ENCODE measurements around the gene CFDP1.

DNA sequence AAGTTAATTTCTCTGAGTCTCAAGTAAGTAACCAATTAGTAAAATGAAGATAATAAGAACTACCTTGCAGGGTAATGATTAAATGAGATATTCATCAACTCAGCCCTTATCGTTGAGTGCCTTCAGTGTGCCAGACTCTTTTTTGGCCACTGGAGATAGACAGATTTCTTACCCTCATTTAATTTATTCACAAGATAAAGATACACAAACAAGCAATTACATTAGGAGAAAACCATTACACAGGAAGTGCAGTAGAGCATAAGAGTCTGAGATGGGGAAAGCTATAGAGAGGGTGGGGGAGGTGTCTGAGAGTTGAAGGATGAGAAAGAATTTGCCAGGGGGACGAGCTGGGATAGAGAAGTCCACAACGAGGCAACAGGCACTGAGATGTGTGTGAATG, 109.4 kb downstream of the CFDP1 start:
- TF ChIP-seq EZH2phosphoT487 (IDR thresholded peaks at IDR 0.05; ENCODE audit: low read depth, severe bottlenecking, unreplicated experiment): no peak
- TF ChIP-seq, protein P1, sequence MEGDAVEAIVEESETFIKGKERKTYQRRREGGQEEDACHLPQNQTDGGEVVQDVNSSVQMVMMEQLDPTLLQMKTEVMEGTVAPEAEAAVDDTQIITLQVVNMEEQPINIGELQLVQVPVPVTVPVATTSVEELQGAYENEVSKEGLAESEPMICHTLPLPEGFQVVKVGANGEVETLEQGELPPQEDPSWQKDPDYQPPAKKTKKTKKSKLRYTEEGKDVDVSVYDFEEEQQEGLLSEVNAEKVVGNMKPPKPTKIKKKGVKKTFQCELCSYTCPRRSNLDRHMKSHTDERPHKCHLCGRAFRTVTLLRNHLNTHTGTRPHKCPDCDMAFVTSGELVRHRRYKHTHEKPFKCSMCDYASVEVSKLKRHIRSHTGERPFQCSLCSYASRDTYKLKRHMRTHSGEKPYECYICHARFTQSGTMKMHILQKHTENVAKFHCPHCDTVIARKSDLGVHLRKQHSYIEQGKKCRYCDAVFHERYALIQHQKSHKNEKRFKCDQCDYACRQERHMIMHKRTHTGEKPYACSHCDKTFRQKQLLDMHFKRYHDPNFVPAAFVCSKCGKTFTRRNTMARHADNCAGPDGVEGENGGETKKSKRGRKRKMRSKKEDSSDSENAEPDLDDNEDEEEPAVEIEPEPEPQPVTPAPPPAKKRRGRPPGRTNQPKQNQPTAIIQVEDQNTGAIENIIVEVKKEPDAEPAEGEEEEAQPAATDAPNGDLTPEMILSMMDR (IDR thresholded peaks at IDR 0.05; ENCODE audit: poor library complexity): no peak
- TF ChIP-seq EZH2 (IDR thresholded peaks at IDR 0.05; ENCODE audit: borderline replicate concordance): no peak

All from hepatocyte (in vitro differentiated cells).